HG02610 (cell line): ENCODE data around the gene SCCPDH.
A peak's percentile ranks its signal among the peaks of the same experiment; 100 is the strongest.
"Not testable (repeated sequence)": the region's sequence is repeated elsewhere in the genome, so short reads cannot be mapped to it uniquely, and the experiment has no call there.

ENCODE experiments used
- ATAC-seq: cut with Tn5 transposase; IDR thresholded peaks from one replicate; pipeline ENCODE4 v1.9.1; 2021; ENCODE audit warnings: mild to moderate bottlenecking, moderate library complexity; ENCODE audit not compliant: unreplicated experiment

The SCCPDH gene

DNA sequence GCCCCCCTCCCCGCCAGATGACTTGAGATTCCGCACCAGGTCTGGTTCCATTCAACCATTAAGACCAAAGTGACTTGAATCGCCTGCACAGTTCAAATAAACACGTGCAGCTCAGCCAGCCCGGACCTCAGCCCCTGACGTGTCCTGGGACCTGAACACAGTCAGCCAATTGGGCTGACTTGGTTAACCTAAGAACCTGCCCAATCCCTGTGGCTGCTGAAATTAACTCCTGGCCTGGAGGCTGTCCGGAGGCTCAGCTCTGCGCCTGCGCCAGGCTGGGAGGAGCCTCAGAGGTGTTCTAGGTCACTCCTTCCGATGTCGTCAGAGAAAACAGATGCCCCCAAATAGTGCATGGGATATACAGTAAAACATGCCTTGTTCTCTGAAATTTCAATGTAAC is 73.4 kb downstream of the SCCPDH start:
- ATAC-seq: no peak

- ATAC-seq: no peak
These were observed 73.9 kb downstream of the SCCPDH start for GRCh38 chr1:246798107-246798506.

DNA sequence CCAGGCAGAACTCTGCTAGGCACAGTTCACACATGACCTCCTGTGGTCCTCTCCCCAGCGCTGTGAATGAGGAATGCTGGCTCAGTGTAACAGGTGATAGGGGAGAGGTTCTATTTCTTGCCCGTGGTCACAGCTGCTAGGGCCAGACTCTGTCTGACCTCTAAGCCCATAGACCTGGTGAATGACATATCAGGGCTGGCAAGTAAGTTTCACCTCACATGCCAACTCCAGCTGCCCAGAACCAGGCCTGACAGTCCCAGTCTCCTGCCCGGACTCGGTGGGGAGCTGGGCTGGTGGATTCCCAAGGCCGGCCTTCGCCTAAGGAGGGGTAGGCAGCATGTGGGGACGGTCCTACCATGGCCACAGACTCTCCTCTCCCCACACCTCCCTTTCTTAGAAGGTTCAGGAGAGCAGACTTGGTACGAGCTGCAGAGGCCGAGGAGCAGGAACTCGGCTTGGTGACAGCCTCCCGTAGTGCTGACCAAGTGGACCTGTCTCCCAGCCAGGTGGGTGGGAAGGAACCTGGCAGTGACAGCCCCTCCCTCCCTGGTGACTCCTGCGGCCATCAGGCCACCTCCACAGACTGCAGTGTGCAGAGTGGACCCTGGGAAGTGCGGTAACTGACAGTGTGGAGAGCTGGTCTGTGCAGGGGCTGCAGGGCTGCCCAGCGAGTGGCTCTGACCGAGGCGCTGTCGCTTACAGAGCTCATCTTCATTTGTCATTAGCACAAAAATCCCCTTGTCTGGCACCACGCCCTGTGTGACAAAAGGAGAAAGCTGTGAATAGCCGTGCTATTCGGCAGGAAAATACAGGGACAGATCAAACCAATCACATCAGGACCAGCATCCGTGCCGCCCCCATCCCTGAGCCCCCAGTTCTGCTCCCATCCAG is 74.6 kb downstream of the SCCPDH start:
- ATAC-seq: no peak

DNA sequence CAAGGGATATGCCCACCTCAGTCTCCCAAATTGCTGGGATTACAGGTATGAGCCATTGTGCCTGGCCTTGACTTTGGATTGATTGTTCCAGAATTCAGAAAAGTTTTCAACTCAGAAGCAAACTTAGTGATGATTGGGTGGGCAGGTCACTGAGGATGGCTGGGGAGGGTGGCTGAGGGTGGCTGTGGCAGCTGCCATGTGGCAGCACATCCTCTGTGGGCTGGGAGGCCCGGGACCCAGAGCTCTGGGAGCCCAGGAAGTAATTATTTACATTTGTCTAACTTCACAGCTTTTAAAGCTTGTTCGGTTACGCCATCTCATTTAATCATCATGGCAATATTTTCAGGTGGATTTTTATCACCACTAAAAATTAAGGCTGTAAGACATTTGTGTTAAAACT is 76.1 kb downstream of the SCCPDH start:
- ATAC-seq: no peak

- ATAC-seq: no peak
These were observed 76.5 kb downstream of the SCCPDH start for GRCh38 chr1:246800756-246801155.

DNA sequence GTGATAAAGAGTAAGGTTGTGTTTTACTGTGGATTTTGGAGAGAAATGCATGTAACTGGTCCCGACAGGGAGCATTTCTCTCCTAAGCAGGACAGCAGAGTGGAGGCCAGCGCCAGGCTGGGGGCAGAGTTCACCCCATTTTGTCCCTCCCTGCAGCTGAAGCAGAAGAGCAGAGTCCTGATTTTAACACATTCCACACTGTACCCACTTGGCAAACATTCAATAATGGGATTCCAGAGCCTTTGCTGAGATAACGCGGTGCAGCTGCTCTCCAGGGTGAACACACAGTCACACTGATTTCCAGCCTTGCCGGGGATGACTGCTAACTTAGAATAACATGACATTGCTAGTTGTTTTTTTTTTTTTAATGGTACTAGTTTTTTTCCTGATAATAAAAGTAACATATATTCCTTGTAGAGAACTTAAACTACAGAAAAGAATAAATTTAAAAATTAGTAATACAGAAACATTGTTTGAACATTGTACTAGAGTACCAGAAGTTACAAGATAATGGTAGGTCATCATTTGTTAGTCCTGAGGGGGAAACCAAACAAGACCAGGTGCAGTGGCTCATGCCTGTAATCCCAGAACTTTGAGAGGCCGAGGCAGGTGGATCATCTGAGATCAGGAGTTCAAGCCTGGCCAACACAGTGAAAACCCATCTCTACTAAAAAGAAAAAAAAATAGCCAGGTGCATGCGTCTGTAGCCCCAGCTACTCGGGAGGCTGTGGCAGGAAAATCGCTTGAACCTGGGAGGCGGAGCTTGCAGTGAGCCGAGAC is 77.2 kb downstream of the SCCPDH start:
- ATAC-seq: no peak

DNA sequence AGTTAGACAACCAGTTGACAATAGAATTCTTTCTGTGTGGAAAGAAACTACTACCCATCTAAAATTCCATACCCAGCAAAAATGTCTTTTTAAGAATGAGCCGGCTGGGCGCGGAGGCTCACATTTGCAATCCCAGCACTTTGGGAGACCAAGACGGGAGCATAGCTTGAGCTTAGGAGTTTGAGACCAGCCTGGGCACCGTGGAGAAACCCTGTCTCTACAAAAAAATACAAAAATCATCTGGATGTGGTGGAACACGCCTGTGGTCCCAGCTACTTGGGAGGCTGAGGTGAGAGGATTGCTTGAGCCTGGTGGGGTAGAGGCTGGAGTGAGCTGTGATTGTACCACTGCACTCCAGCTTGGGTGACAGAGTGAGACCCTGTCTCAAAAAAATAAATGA is 79.2 kb downstream of the SCCPDH start:
- no peak for ATAC-seq

- ATAC-seq: no peak
These were observed 79.7 kb downstream of the SCCPDH start for GRCh38 chr1:246803883-246804282.

DNA sequence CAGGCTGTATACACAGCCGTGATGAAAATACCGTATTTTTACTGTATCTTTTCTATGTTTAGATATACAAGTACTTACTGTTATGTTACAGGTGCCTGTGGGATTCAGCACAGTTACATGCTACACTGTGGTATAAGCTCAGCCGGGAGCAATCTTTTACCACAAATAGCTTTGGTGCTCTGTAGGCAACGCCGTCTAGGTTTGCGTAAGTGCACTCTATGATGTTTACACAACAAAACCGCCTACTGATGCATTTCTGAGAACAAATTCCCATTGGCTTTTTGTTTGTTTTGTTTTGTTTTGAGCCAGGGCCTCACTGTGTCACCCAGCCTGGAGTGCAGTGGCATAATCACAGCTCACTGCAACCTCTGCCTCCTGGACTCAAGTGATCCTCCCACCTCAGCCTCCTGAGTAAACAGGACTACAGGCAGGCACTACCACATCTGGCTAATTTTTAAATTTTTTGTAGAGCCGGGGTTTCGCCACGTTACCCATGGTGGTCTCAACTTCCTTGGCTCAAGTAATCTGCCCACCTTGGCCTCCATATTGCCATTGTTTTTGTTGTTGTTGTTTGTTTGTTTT is 81.0 kb downstream of the SCCPDH start:
- no peak for ATAC-seq

DNA sequence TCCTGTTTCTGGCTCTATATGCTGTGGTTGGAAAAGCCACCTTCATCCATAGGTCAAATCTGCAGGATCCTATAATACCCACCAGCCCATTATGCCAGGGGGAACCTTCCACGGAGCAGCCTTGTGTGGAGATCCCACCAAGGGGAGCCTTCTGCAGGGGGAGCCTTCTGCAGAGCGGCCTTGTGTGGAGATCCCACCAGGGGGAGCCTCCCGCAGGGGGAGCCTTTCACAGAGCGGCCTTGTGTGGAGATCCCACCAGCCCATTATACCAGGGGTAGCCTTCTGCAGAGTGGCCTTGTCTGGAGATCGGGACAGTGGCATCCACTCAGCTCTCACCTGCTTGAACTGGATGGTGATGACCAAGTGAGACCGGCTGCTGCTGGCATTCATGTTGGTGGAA is 85.3 kb downstream of the SCCPDH start:
- no peak for ATAC-seq

GRCh38 chr1:246811985-246812384 is 87.8 kb downstream of the SCCPDH start:
- ATAC-seq: no peak

- ATAC-seq: not testable (repeated sequence)
These were observed 89.1 kb downstream of the SCCPDH start for GRCh38 chr1:246813325-246813724.

DNA sequence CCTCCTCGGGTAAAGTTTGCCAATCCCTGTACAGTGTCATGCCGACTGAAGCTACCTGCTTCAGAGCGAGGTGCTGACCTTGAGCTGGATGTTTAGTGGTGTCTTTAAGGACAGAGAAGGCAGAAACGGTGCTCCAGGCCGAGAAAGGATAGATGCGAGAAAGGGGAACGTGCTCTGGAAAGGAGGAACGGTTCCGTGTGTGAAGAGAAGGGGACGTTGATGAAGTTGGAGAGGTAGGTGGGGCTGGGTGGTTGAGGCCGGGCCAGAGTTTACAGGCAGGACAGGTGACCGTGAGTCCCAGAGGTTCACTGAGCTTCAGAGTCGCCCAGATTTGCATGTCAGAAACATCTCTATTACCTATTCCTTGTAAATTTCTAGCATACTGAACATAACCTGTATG is 90.7 kb downstream of the SCCPDH start:
- no peak for ATAC-seq

DNA sequence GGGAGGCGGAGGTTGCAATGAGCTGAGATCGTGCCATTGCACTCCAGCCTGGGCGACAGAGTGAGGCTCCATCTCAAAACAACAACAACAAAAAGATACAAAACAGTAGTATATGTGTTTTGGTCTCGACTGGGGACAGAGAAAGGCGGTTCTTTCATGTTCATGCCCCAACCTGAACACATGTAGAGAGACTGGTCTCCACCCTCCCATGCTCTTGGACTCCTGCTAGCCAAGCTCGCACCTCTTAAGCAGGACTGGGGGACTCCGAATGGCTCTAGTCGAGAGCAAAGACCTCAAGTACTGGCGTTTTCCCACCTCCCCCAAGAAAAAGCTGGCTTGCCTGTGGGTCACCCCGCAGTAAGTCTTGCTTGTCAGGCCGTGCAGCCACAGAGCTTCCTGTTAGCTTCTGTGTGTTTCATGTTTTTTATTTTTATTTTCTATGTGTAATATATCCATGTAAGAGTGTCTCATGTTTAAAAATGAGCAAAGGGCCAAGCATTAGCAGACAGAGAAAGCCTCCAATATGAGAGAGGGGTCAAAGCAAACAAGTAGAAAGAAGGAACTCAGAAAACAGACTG is 91.6 kb downstream of the SCCPDH start:
- ATAC-seq: peak; percentile 90
